Stimulated activated CD4-positive, alpha-beta T cell treated with anti-CD3 and anti-CD28 coated beads, Interleukin-15, amount 100 ng/mL, for 1 hour (primary cell): ENCODE results near the gene DCAF6.
"Not testable (repeated sequence)": the region's sequence is repeated elsewhere in the genome, so short reads cannot be mapped to it uniquely, and the experiment has no call there.

Experiments used
- DNase-seq, 2 donors: peaks; one replicate each; pipeline ENCODE4 v3.0.0-alpha.2; 2020; ENCODE audit warnings: low read depth in 1 of 2, low spot score in 1 of 2

The DCAF6 gene

GRCh38 chr1:168007691-168008090, 71.2 kb downstream of the DCAF6 start:
- no peak for DNase-seq

GRCh38 chr1:168008595-168008994, 72.1 kb downstream of the DCAF6 start:
- no peak for DNase-seq

GRCh38 chr1:168009322-168009721, 72.8 kb downstream of the DCAF6 start:
- DNase-seq = no peak

GRCh38 chr1:168019407-168019806, 82.9 kb downstream of the DCAF6 start:
- DNase-seq = no peak

- DNase-seq = no peak
Measured at GRCh38 chr1:168031198-168031597, 94.7 kb downstream of the DCAF6 start.

GRCh38 chr1:168031627-168032026, 95.1 kb downstream of the DCAF6 start:
- no peak for DNase-seq

GRCh38 chr1:168032029-168032428, 95.5 kb downstream of the DCAF6 start:
- DNase-seq = no peak

GRCh38 chr1:168035345-168035744, 98.9 kb downstream of the DCAF6 start:
- no peak for DNase-seq

- no peak for DNase-seq
Measured at GRCh38 chr1:168042362-168042761, 105.9 kb downstream of the DCAF6 start.

GRCh38 chr1:168045311-168045710, 108.8 kb downstream of the DCAF6 start:
- DNase-seq = no peak

GRCh38 chr1:168050307-168050706, 113.8 kb downstream of the DCAF6 start:
- DNase-seq = no peak

- DNase-seq = no peak
Measured at GRCh38 chr1:168050880-168051279, 114.4 kb downstream of the DCAF6 start.

- DNase-seq = no peak
Measured at GRCh38 chr1:168053681-168054080, 117.2 kb downstream of the DCAF6 start.

GRCh38 chr1:168054117-168054516, 117.6 kb downstream of the DCAF6 start:
- DNase-seq = no peak

- DNase-seq = not testable (repeated sequence)
Measured at GRCh38 chr1:168056152-168056551, 119.7 kb downstream of the DCAF6 start.

GRCh38 chr1:168057355-168057754, 120.9 kb downstream of the DCAF6 start:
- no peak for DNase-seq

GRCh38 chr1:168057921-168058320, 121.4 kb downstream of the DCAF6 start:
- DNase-seq = no peak

- no peak for DNase-seq
Measured at GRCh38 chr1:168064216-168064615, 127.7 kb downstream of the DCAF6 start.

- DNase-seq = no peak
Measured at GRCh38 chr1:168065506-168065905, 129.0 kb downstream of the DCAF6 start.

- no peak for DNase-seq
Measured at GRCh38 chr1:168069384-168069783, 132.9 kb downstream of the DCAF6 start.

GRCh38 chr1:168079761-168080160, 143.3 kb downstream of the DCAF6 start:
- DNase-seq = no peak

- DNase-seq = no peak
Measured at GRCh38 chr1:168081373-168082007, 145.0 kb downstream of the DCAF6 start.
